PC-3 (cell line): ENCODE results near the gene PIEZO2.

ENCODE experiments used
- EZH2phosphoT487 ChIP-seq: fragments of 300-600 bp; sonication (generic); IDR thresholded peaks from 2 replicates; pipeline ENCODE4 v1.6.1; 2018; ENCODE audit warnings: mild to moderate bottlenecking, antibody characterized with exemption, low read length, borderline replicate concordance
- TF ChIP-seq, protein P1 (sequence below): fragments of 300-600 bp; sonication (generic); conservative IDR thresholded peaks from 2 replicates; pipeline ENCODE4 v1.5.1; 2017; ENCODE audit warnings: antibody characterized with exemption, low read depth, mild to moderate bottlenecking, low read length

DNA sequence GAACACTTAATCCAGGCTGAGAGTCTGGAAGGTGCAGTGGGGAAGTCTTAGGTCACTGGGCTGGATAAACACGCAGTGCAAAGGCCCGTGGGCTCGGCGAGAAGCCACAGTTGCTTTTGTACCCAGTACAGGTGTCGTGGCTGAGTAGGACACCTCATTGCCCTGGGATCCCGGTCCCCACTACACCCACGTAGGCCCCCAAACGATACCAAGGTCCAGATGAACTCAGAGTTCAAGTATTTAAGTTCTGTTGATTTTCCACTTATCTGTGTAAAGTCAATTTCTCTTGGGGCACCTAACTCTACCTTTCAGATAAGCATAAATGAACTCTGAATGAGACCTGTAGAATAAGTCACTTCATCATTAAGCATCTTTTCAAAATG, 302.0 kb downstream of the PIEZO2 start:
- TF ChIP-seq, protein P1, sequence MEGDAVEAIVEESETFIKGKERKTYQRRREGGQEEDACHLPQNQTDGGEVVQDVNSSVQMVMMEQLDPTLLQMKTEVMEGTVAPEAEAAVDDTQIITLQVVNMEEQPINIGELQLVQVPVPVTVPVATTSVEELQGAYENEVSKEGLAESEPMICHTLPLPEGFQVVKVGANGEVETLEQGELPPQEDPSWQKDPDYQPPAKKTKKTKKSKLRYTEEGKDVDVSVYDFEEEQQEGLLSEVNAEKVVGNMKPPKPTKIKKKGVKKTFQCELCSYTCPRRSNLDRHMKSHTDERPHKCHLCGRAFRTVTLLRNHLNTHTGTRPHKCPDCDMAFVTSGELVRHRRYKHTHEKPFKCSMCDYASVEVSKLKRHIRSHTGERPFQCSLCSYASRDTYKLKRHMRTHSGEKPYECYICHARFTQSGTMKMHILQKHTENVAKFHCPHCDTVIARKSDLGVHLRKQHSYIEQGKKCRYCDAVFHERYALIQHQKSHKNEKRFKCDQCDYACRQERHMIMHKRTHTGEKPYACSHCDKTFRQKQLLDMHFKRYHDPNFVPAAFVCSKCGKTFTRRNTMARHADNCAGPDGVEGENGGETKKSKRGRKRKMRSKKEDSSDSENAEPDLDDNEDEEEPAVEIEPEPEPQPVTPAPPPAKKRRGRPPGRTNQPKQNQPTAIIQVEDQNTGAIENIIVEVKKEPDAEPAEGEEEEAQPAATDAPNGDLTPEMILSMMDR, result no peak
- no peak for TF ChIP-seq EZH2phosphoT487
